ENCODE results near the gene LTBP1.

GRCh38 chr2:33094303-33094702, 147.6 kb downstream of the LTBP1 start:
- TF ChIP-seq EZH2phosphoT487 (IDR thresholded peaks at IDR 0.05; ENCODE audit: borderline replicate concordance, low read length) (no peak), CTCF (IDR thresholded peaks at IDR 0.05; ENCODE audit: low read depth, low read length, poor library complexity, severe bottlenecking) (no peak)

Measured in DOHH2 (cell line).